NCI-H524 (cell line): ENCODE data around the gene ARHGEF35.
"Not testable (repeated sequence)": the region's sequence is repeated elsewhere in the genome, so short reads cannot be mapped to it uniquely, and the experiment has no call there.

Source experiments
- DNase-seq, 2 experiments: peaks; one replicate each; lab custom pipeline; 2025; lab: John Stamatoyannopoulos, UW

Gene ARHGEF35

GRCh38 chr7:144178380-144179164 is 17.1 kb downstream of the ARHGEF35 start:
- DNase-seq, result peak in 1 of 2 experiments; percentile 26

- no peak for DNase-seq
Measured at GRCh38 chr7:144174613-144175012, 21.0 kb downstream of the ARHGEF35 start.

GRCh38 chr7:144171594-144172350 is 23.9 kb downstream of the ARHGEF35 start:
- not testable (repeated sequence) for DNase-seq

GRCh38 chr7:144164784-144165183 is 30.8 kb downstream of the ARHGEF35 start:
- no peak for DNase-seq

- no peak for DNase-seq
Measured at GRCh38 chr7:144158861-144159260, 36.8 kb downstream of the ARHGEF35 start.

- no peak for DNase-seq
Measured at GRCh38 chr7:144148224-144148827, 47.3 kb downstream of the ARHGEF35 start.

- DNase-seq, result no peak
Measured at GRCh38 chr7:144144426-144144825, 51.2 kb downstream of the ARHGEF35 start.

GRCh38 chr7:144142187-144142586 is 53.4 kb downstream of the ARHGEF35 start:
- no peak for DNase-seq

- DNase-seq, result no peak
Measured at GRCh38 chr7:144137501-144137900, 58.1 kb downstream of the ARHGEF35 start.
